Type B pancreatic cell (in vitro differentiated cells): ENCODE measurements around the gene DMPK. TPM values are rescaled to one million over a fixed set of nuclear protein-coding genes. Genes with fewer than 3 reads are reported as not detected.

Experiments used
- DNase-seq: peaks from one replicate; pipeline ENCODE4 v3.0.0; 2021; ENCODE audit warnings: mixed read lengths; ENCODE audit not compliant: unreplicated experiment; ENCODE audit errors: extremely low spot score
- H3K27ac Mint-ChIP-seq: 2 replicates; pipeline ENCODE4 v1.8.0; 2021; ENCODE audit warnings: mild to moderate bottlenecking, mixed read lengths
- H3K27me3 Mint-ChIP-seq: 2 replicates; pipeline ENCODE4 v1.8.0; 2021; ENCODE audit warnings: mixed read lengths
- H3K36me3 Mint-ChIP-seq: 2 replicates; pipeline ENCODE4 v1.8.0; 2021; ENCODE audit warnings: mixed read lengths
- H3K4me1 Mint-ChIP-seq: one replicate; pipeline ENCODE4 v1.8.0; 2021; ENCODE audit warnings: mixed read lengths; ENCODE audit not compliant: unreplicated experiment
- H3K4me3 Mint-ChIP-seq: 2 replicates; pipeline ENCODE4 v1.8.0; 2021; ENCODE audit warnings: mild to moderate bottlenecking, mixed read lengths
- H3K9me3 Mint-ChIP-seq: 2 replicates; pipeline ENCODE4 v1.8.0; 2021; ENCODE audit warnings: mixed read lengths
- CTCF ChIP-seq: fragments of 200-600 bp; sonication (generic); conservative IDR thresholded peaks from 2 replicates; pipeline ENCODE4 v1.5.0; 2021; ENCODE audit warnings: antibody characterized with exemption, mild to moderate bottlenecking
- long read RNA-seq: library from polyadenylated mRNA; unstranded; transcript quantifications from one replicate; pipeline ENCODE4 v2.0.0, GENCODE V29; 2020
- total RNA-seq: library from RNA; stranded (reverse); gene quantifications from 2 replicates; pipeline ENCODE4 v1.2.1, GENCODE V29; 2021; ENCODE audit warnings: low replicate concordance

Gene DMPK
- total RNA-seq = 42.5 and 97.7 TPM in 2 replicates
- long read RNA-seq = 0 reads

DNA sequence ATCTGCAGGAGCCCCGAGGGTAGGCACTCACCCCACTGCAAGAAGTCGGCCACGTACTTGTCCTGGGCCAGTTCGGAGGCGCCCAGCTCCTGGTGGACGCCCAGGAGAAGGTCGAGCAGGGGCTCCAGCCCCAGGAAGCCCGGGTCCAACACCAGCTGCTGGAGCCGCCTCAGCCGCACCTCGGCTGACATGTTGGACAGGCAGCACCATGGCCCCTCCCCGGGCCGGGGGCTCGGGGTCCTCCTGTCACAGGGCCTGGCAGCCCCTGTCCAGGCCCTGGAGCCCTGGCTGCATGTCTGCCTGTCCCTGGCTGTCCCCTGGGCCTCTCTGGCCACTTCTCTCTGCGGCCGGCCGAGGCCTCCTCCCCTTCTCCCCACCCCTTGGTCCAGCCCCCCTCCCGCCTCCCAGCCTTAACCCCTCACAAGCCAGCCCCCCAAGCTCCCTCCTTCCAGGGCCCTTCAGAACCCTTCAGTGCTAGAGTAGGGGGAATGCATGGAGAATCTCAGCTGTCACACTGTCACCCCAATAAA lies at the start of gene DMPK:
TSS of gene DMPK (minus strand) at position 329 of the 530 bp plus-strand sequence. CDS start at position 191, 138 bp downstream.
- no peak for TF ChIP-seq CTCF
- no peak for DNase-seq
- H3K36me3 Mint-ChIP-seq = peaks cover 7% of the 10 kb centered on the region
- H3K4me1 Mint-ChIP-seq = peaks cover 20% of the 10 kb centered on the region
- no peak within 1 kb of the TSS for H3K4me3 Mint-ChIP-seq
- no peaks in the 10 kb centered on the region for H3K9me3 Mint-ChIP-seq
- H3K27me3 Mint-ChIP-seq = no peaks in the 10 kb centered on the region
- H3K27ac Mint-ChIP-seq = peak within 1 kb of the TSS; percentile 21

DNA sequence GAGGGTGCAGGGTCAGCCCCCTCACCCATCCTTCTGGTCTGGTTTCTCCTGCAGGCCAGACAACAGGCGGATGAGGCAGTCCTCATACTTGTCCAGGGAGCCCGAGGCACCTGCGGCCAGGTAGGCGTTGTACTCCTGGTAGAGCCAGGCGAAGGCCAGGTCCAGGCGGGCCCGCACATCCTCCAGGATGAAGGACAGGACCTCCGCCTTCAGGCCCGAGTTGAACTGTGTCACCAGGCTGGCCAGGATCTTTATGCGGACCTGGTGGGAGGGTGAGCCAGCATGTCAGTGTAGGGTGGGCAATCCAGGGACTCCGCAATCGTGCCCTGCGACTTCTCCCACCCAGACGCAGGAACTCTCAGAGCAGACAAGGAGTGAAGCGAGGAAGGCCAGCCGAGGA lies 46.7 kb upstream of the DMPK start:
- peaks cover 18% of the 10 kb centered on the region for H3K36me3 Mint-ChIP-seq
- H3K9me3 Mint-ChIP-seq = no peaks in the 10 kb centered on the region
- no peaks in the 10 kb centered on the region for H3K4me1 Mint-ChIP-seq
- H3K27me3 Mint-ChIP-seq = no peaks in the 10 kb centered on the region
- DNase-seq = no peak
- H3K27ac Mint-ChIP-seq = no peak overlapping the region
- TF ChIP-seq CTCF = no peak
- no peak overlapping the region for H3K4me3 Mint-ChIP-seq

- Mint-ChIP-seq H3K9me3 (no peaks in the 10 kb centered on the region), H3K27ac (no peak overlapping the region), H3K4me1 (no peaks in the 10 kb centered on the region), H3K27me3 (no peaks in the 10 kb centered on the region), H3K36me3 (peaks cover 18% of the 10 kb centered on the region), H3K4me3 (no peak overlapping the region)
- no peak for TF ChIP-seq CTCF
- no peak for DNase-seq
These were observed 46.2 kb upstream of the DMPK start for GRCh38 chr19:45828523-45828922.

DNA sequence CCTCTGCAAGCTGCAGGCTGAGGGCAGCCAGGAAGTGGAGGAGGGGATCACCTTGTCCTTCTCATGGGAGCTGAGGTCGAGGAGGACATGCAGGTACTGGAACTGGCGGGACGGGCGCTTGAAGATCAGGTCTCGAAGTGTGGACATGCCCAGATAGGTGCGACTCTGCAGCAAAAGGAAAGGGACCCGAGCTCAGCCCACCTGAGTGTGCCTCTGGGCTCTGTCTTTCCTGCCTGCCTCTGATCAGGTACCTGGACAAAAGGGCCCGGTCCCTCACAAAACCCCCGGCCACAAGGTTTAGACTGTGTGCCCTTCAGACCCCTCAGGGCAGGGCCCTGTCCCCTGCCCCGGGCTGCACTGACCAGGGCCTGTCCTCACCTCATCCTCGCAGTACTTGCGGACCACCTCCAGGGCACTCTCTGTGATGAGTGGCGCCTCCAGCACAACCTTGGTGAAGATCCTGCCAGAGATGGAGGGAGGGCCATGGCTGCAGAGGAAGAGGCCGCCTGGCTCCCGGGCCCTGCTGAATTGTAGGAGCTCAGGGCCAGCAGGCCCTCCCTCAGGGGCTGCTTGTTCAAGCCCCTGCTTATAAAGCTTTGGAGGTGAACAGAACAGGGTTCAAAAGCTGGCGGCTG lies 45.3 kb upstream of the DMPK start:
- Mint-ChIP-seq H3K27me3 (no peaks in the 10 kb centered on the region), H3K4me3 (no peak overlapping the region), H3K4me1 (no peaks in the 10 kb centered on the region), H3K9me3 (no peaks in the 10 kb centered on the region), H3K36me3 (peaks cover 18% of the 10 kb centered on the region), H3K27ac (no peak overlapping the region)
- no peak for DNase-seq
- TF ChIP-seq CTCF = no peak

GRCh38 chr19:45826934-45827333 lies 44.6 kb upstream of the DMPK start:
- H3K27ac Mint-ChIP-seq = no peak overlapping the region
- H3K4me3 Mint-ChIP-seq = no peak overlapping the region

More at GRCh38 chr19:45826934-45827333, 44.6 kb upstream of the DMPK start:
- H3K36me3 Mint-ChIP-seq = peaks cover 14% of the 10 kb centered on the region
- H3K27me3 Mint-ChIP-seq = no peaks in the 10 kb centered on the region
- TF ChIP-seq CTCF = no peak
- no peaks in the 10 kb centered on the region for H3K4me1 Mint-ChIP-seq
- no peak for DNase-seq
- H3K9me3 Mint-ChIP-seq = no peaks in the 10 kb centered on the region
